AG04449 (cell line): Measurements from ENCODE around the gene ASTN2.

ENCODE experiments used
- CTCF ChIA-PET: fragments of 350-600 bp; formaldehyde crosslinking; extraction: SDS; loops from one replicate; lab custom pipeline; 2021; ENCODE audit warnings: antibody characterized with exemption; lab: Yijun Ruan, JAX
- POLR2A ChIA-PET: fragments of 400-600, 350-600 bp; formaldehyde crosslinking; extraction: SDS; loops from one replicate; lab custom pipeline; 2020; ENCODE audit warnings: antibody characterized with exemption, inconsistent platforms; lab: Yijun Ruan, JAX
- DNase-seq: peaks from one replicate; pipeline ENCODE4 v3.0.0-alpha.2; 2010; ENCODE audit warnings: low read depth, low spot score
- H3K4me3 ChIP-seq: 2 replicates; pipeline ENCODE4 v1.5.1; 2011; ENCODE audit warnings: low read depth, mild to moderate bottlenecking, control low read depth, low read length
- TF ChIP-seq, protein P1 (sequence below): IDR thresholded peaks from one replicate; pipeline ENCODE4 v1.5.1; 2011; ENCODE audit warnings: mild to moderate bottlenecking, moderate library complexity, low read length, control low read depth, inconsistent platforms; ENCODE audit not compliant: insufficient read depth; ENCODE audit errors: missing control alignments

ASTN2 gene

DNA sequence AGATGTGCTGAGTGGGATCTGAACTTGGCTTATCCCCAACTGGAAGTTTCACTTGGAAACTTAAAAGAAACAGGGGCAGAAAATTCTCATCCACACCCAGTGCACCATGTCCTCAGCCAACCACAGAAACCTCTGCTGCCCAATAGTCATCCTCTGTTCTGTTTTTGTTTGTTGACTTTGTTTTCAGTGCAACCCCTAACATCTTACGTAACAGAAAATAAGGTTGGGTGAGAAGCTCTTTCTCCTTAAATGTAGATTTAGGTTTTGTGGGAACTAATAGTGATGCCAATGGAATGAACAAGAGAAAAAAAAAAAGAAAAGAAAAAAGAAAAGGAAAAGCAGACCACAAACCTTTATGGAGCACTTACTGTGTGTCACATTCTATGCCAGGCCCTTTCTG, 998.4 kb downstream of the ASTN2 start:
- DNase-seq, result no peak
- H3K4me3 ChIP-seq, result no peak overlapping the region
- TF ChIP-seq, protein P1, sequence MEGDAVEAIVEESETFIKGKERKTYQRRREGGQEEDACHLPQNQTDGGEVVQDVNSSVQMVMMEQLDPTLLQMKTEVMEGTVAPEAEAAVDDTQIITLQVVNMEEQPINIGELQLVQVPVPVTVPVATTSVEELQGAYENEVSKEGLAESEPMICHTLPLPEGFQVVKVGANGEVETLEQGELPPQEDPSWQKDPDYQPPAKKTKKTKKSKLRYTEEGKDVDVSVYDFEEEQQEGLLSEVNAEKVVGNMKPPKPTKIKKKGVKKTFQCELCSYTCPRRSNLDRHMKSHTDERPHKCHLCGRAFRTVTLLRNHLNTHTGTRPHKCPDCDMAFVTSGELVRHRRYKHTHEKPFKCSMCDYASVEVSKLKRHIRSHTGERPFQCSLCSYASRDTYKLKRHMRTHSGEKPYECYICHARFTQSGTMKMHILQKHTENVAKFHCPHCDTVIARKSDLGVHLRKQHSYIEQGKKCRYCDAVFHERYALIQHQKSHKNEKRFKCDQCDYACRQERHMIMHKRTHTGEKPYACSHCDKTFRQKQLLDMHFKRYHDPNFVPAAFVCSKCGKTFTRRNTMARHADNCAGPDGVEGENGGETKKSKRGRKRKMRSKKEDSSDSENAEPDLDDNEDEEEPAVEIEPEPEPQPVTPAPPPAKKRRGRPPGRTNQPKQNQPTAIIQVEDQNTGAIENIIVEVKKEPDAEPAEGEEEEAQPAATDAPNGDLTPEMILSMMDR, result no peak
- POLR2A ChIA-PET, result no interaction called here
- CTCF ChIA-PET, result interaction anchor here (1.1 to 1.2 kb wide), 2 partner anchors 18 to 230 kb away, joined by 3 to 4 read pairs; no protein-coding TSS in a partner anchor

DNA sequence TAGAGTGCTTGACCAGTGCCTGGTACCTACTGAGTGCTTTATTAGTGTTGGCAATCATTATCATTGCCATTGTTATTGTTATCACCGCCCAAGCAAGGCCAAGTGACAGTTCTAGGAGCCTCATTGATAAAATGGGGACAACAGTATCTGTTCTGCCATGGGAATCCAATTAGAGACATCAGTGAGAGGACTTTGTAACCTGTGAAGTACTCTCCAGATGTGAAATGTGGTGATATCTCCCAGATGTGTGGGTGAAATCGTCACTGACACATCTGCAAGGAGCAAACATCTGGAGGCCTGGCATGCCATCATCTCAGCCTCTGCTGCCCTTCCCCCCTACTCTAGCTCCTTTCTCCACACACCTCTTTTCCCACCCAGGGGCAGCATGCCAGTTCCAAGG, 1000.5 kb downstream of the ASTN2 start:
- ChIA-PET POLR2A (no interaction called here), CTCF (no interaction called here)
- no peak for DNase-seq
- TF ChIP-seq, protein P1, result no peak
- no peak overlapping the region for H3K4me3 ChIP-seq

DNA sequence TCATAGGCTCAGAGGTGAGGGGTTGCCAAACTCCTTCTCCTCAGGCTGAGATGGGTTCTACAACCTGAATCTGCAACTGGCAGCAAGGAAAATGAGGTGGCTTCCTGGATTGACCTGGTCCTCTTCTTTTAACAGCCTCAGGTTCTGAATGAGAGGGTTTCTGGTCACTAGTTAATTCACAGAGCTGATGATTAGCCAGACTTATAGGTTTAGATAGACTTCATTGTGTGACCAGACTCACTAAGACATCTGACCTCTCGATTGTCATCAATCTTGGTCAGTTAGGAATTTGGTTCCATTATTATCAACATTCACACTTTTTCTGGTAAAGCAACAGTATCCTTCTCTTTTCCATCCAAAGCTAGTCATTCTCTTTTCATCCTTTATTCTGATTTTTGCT, 1003.4 kb downstream of the ASTN2 start:
- no peak overlapping the region for H3K4me3 ChIP-seq
- no peak for DNase-seq
- POLR2A ChIA-PET, result no interaction called here
- TF ChIP-seq, protein P1, result no peak
- CTCF ChIA-PET, result interaction anchor here (1.4 kb wide), 1 partner anchor 11 kb away, joined by 3 read pairs; no protein-coding TSS in a partner anchor

DNA sequence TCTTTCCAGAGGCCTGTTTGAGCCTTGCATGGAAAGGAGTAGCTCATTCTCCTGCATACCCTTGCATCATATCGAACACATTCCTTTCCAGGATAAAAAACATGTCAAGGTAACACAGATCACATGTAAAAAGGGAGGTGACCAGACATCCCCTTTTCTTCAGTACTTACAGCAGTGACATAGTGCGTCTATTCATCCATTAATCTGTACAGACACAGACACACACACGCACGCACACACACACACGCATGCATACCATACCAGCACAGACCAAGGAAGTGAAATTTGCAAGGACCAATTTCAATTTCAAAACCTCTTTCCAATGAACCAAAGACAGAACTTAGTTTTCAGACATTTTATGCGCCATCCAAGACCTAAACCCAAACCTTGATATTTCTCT, 1005.2 kb downstream of the ASTN2 start:
- TF ChIP-seq, protein P1, result no peak
- no peak for DNase-seq
- ChIA-PET CTCF (interaction anchor here (0.8 kb wide), 1 partner anchor 12 kb away, joined by 3 read pairs; no protein-coding TSS in a partner anchor), POLR2A (no interaction called here)
- no peak overlapping the region for H3K4me3 ChIP-seq

DNA sequence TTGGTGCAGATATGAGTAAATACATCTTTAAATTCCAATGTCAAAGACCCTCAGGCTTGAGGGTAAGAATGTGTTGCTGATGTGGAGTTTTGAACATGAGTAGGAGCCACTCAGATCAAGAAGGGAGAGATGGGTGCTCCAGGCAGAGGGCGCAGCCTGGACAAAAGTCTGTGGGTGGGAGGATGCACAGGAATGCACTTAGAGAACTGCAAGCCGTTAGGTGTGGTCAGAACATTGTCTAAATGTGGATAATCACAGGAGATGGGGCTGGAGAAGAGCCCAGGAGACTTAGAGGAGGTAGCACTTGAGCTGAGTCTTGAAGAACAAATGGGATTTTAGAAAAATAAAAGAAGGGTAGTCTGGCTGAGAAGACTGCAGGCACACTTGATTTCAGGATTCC, 1005.7 kb downstream of the ASTN2 start:
- DNase-seq, result no peak
- ChIA-PET CTCF (interaction anchor here (0.8 to 1.0 kb wide), 2 partner anchors 13 to 74 kb away, joined by 3 read pairs; no protein-coding TSS in a partner anchor), POLR2A (no interaction called here)
- TF ChIP-seq, protein P1, result no peak
- H3K4me3 ChIP-seq, result no peak overlapping the region

DNA sequence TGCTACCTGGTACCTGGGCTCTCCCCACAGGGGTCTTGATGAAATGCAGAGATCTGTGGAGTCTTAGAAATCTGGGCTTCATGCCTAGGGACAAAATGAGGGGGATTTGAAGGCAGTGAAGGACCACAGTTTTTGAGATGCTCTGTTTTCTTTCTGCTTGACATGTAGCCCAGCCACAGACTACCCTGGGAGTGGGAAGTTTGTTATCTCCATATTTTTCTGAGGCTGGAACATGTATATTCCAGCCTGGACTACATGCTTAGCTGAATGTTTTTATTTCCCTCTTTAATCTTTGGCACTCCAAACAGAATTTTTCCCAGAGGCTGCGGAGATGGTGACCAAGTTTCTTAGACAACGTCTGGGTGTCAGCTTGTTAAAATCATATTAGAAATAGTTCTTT, 1008.4 kb downstream of the ASTN2 start:
- TF ChIP-seq, protein P1, result no peak
- ChIA-PET CTCF (interaction anchor here (1.0 to 1.4 kb wide), 3 partner anchors 107 to 255 kb away, joined by 3 to 4 read pairs (median 3); no protein-coding TSS in a partner anchor), POLR2A (no interaction called here)
- no peak overlapping the region for H3K4me3 ChIP-seq
- DNase-seq, result no peak
